ENCODE results near the gene NSMCE1.
"Not testable (repeated sequence)": the region's sequence is repeated elsewhere in the genome, so short reads cannot be mapped to it uniquely, and the experiment has no call there.

NSMCE1 gene

DNA sequence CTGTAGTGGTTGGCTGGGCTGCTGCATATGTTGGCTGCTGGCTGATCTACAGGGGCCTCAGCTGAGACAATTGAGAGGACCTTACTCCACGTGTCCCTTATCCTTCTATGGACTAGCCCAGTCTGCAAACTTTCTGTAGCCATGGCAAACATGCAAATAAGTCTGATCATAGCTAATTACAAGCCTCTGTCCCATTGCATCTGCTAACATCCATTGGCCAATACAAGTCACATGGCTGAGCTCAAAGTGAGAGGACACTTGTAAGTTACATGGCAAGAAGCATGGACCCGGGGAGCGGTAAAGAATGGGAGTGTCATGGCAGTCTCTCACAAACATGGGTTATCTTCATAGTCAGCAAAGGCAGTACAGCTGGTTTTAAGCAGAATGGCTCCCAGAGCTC is 33.6 kb upstream of the NSMCE1 start:
- no peak for DNase-seq

DNA sequence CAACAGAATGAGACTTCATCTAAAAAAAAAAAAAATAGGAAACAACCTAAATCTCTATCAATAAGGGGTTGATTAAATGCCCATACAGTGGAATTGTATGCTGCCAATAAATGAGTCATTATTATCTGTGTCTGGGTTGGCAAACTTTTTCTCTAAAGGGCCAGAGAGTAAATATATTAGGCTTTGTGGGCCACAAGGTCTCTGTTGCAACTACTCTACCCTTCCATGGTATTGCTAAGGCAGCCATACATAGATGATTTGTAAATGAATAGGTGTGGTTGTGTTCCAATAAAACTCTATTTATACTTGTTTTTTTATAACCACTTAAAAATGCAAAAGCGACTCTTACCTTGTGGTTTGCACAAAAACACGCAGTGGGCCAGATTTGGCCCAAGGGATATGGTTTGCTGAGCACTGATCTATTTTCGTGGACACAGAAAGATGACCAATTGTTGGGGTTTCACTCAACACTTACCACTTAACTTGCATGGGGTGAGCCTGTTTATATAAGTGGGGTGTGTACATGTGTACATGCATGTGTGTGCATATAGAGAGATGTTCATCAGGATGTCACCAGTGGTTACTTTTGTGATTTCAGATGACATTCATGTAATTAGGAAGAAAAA is 32.8 kb upstream of the NSMCE1 start:
- DNase-seq: no peak

DNA sequence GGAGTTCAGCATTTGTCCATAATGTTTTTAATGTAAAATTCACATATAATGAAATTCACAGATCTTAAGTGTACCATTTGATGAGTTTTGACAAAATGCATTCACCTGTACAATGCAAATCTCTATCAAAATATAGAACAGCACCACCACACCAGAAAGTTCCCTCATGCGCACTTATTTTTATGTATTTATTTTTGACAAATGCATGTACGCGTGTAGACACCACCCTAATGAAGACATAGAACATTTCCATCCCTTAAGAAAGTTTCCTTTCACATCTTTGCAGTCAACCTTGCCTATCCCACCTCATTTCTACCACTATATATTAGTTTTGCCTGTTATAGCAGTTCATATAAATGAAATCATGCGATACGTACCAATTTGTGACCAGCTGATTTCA is 29.6 kb upstream of the NSMCE1 start:
- no peak for DNase-seq

DNA sequence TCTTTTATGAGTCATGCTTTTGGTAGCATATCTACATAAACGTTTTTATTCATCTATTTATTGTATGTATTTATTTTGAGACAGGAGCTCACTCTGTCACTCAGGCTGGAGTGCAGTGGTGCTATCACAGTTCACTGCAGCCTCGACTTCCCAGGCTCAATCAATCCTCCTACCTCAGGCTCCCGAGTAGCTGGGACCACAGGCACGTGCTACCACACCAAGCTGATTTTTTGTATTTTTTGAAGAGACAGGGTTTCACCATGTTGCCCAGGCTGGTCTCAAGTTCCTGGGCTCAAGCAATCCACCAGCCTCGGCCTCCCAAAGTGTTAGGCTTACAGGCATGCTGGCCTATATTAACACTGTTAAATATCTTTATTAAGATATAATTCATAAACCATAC is 24.8 kb upstream of the NSMCE1 start:
- DNase-seq: no peak

DNA sequence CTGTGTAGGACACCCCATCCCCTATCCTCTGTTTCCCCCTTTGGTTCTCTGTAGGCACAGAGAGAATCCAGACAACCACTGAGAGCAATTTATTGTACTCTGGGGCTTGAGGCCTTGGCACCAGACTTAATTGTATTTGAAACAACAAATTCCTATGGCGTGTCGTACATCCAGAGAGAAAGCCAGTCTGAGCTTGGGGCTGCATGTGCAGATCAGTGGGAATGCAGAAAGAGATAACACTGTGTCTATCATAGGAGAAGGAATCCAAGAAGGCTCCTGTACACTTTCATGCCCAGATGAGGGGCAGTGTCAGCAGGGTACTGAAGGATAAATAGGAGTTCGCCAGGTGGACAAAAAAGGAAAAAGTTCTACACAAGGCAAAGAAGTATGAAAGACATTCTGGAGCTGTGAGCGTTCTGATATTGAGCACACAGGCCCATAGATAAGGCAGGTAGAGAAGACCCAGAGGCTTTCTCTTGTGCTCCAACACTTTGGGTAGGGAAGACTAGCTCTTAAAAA is 23.2 kb upstream of the NSMCE1 start:
- DNase-seq: no peak

DNA sequence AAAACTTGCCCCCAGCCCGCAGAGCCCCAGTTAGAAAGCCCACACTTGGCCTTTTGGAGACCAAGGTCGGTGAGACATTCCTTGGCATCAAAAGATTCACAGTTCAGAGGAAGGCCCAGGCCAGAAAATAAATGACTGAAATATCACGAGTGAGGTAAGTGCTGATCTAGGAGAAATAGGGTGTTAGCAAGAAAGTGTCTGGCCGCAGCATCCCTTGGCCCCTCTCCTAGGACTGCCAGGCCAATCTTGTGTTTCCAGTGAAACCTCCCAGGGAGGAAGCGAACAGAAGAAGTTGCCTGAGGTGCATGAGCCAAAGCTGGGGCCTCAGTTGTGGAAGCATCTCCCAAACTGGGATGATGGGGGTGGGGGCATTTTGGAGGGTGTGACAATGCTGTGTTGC is 22.5 kb upstream of the NSMCE1 start:
- no peak for DNase-seq

DNA sequence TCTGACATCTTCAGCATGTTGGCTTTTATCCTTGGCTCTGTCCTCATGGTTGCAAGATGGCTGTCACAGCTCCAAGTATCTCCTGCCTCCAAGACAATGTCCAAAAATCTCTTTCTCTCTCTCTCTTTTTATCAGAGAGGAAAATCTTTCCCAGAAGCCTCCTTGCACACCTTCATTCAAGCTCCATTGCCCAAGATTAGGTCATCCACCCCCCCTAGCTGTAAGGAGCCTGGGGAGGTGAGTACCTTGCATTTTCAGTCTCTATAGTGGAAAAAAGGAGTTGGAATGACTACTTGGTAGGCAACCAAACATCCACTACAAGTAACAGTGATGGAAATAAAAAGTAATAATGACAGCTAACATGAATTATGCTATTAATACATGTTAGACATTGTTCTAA is 22.0 kb upstream of the NSMCE1 start:
- DNase-seq: no peak

DNA sequence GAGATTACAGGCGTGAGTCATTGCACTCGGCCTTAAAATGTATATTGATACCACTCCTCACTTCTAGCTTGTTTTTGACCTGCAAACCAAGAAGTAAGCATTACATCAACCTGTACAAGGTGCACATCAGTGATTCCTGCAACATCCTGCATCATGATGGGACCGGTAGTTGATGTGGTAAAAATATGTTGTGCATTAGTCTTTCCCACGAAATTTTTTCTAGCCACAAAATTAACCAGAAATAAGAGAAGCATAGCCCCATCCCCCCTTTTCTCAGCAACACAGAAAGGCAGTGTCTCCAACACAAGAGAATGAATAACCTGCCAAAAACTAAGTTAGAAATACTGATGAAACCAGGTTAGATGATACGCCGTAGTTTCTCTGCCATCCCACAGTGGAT is 21.1 kb upstream of the NSMCE1 start:
- DNase-seq: no peak

DNA sequence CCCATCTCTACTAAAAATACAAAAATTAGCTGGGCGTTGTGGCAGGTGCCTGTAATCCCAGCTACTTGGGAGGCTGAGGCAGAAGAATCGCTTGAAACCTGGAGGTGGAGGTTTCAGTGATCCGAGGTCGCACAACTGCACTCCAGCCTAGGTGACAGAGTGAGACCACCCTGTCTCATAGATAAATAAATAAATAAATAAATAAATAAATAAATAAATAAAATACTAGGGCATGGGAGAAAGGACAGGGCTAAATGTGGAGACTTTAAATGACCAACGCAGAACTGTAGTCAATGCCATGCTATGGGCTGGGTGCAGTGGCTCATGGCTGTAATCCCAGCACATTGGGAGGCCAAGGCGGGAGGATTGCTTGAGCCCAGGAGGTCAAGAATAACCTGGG is 19.7 kb upstream of the NSMCE1 start:
- not testable (repeated sequence) for DNase-seq

DNA sequence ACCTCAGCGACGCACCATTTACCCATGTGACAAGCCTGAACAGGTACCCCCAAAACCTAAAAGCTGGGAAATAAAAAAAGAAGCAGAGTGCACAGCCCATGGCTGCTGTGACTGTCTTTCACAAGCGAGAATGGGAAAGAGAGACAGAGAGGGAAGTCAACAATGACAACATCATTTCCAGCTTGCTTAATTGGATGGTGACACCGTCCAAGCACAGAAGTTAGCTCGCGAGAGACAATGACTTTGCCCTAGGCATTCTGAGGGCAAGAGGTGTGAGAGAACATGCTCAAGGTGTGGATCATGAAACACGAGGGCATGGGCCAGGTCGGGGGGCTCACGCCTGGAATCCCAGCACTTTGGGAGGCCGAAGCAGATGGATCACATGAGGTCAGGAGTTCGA is 19.3 kb upstream of the NSMCE1 start:
- DNase-seq: no peak

DNA sequence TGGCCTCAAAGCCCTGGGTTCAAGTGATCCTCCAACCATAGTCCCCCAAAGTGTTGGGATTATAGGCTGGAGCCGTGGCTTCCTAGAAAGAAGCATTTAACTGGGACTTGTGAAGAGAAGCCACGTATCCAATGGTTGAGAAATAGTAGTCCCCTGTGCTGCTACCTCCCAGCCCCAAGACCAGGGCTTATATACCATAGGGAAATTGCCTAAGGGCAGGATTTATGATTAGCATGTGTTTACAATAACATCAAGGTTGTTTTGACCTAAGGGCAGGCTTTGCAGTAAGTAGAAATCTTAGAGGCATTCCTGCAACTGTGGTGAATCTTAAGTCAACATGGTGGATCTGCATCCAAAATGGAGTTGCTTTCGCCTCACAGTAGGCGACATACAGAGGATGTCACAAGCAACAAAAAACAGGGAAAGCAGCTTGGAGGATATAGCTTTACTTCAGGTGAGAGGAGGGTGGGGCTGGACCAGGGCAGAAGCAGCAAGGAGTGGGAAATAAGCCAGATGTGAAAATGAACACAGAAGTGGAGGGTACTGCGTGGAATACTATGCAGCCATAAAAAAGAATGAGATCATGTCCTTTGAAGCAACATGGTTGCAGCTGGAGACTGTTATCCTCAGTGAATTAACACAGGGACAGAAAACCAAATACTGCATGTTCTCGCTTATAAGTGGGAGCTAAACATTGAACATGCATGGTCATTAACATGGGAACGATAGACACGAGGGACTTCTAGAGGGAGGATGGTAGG is 18.7 kb upstream of the NSMCE1 start:
- no peak for DNase-seq

DNA sequence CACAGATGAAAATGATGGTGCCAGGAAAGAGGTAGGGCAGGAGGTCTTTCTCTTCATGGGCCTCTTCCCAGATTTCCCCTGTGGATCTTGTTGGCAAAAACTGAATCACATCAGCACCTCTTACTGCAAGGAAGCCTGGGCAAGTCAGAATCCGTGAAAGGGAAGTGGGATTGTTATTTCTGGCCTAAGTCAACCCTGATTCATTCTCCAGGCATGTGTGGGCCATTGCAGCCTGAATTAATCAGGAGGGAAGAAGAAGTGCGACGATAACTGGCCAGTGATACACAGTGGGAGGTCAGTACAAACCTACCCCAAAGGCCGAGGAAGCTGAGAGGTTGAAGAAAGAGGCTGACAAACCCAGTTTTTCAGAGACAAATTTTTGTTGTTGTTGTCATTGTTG is 17.9 kb upstream of the NSMCE1 start:
- no peak for DNase-seq

DNA sequence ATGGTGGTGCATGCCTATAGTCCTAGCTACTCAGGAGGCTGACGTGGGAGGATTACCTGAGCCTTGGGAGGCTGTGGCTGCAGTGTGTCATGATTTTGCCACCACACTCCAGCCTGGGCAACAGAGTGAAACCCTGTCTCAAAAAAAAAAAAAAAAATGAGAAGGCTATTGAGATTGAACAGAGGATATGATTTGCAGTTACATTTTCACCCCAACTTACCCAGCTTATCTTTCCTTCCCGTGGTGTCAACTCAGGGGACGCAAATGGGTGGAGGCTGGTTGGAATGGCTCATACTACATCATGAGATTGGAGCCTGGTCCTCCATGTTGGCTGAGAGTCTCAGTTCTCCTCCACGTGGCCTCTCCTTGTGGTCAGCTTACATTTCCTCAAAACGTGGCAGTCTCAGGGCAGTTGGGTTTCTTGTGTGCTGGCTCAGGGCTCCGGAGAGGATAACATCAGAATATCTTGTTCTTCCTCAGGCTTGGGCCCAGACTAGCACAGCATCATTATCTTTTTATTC is 17.2 kb upstream of the NSMCE1 start:
- peak; percentile 75 for DNase-seq

DNA sequence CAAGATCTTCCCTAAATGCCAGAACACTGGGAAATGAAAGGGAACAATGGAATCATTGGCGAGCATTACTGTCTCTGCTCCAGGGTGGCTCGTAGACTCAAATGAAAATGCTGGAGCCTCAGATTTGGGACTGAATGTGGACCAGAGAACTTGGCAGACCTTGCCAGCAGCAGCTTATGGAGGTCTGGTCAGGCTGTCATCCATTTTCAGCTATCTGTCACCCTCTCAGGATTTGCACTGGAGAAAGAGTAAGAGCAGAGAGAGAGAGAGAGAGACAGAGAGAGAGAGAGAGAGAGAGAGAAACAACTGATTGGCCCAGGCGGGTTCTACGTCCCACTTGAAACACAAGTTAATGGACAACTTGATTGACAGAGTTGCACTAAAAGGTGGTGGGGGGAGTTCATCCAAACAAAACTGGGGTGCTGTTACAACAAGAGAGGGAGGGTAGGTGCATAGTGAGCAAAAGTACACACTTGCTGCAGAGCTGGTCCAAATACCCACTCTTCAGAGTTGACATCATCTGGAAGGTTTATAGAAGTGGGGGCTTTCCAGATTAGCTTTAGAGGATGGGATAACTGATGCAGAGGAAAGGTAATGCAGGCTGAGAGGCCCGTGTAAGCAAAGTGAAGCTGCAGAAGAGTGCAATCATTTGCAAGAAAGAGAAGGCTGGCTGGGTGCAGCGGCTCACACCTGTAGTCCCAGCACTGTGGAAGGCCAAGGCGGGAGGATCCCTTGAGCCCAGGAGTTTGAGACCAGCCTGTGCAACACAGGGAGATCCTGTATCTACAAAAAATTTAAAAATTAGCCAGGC is 16.5 kb upstream of the NSMCE1 start:
- no peak for DNase-seq

DNA sequence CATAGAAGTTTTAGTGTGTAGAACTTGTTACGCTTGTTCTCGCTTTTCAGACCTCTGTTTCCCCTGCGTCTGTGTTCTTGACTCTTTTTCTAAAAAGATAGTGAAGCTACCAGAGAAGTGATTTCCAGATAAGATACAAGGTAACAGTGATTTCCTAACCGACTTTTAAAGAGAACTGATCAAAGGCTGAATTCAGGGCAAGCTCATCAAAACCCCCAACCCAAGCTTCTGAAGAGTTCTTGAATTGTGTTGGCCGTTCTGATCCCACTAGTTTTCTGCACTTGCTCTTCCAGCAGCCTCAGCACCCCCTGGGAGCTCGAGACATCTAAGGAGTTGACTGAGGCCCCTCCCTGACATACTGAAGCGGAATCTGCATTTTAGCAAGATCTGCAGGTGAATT is 12.7 kb upstream of the NSMCE1 start:
- DNase-seq: no peak

DNA sequence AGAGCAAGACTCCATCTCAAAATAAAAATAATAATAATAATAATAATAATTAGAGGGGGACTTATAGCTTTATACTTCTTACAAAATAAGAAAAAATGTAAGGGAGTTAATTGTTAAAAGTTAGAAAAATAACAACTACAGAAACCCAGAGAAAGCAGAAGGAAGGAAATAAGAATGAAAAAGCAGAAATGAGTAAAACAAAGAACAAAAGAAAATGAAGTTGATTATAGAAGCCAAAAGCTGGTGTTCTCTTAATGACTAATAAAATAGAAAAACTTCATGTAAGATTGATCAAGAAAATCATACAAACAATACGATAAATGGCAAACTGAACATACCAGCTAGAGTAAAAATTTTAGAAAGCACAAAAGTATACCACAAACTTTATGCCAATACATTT is 6.8 kb upstream of the NSMCE1 start:
- DNase-seq: no peak

DNA sequence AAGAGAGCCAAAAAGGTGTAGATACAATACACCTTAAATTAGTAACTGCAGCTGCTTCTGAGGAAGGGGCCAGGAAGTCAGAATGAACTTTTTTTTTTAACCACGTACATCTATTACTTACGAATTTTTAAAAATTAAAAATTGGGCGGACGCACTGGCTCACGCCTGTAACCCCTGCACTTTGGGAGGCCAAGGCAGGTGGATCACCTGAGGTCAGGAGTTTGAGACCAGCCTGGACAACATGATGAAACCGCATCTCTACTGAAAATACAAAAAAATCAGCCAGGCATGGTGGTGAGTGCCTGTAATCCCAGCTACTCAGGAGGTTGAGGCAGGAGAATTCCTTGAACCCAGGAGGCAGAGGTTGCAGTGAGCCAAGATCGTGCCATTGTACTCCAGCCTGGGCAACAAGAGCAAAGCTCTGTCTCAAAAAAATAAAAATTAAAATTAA is 5.9 kb upstream of the NSMCE1 start:
- not testable (repeated sequence) for DNase-seq

DNA sequence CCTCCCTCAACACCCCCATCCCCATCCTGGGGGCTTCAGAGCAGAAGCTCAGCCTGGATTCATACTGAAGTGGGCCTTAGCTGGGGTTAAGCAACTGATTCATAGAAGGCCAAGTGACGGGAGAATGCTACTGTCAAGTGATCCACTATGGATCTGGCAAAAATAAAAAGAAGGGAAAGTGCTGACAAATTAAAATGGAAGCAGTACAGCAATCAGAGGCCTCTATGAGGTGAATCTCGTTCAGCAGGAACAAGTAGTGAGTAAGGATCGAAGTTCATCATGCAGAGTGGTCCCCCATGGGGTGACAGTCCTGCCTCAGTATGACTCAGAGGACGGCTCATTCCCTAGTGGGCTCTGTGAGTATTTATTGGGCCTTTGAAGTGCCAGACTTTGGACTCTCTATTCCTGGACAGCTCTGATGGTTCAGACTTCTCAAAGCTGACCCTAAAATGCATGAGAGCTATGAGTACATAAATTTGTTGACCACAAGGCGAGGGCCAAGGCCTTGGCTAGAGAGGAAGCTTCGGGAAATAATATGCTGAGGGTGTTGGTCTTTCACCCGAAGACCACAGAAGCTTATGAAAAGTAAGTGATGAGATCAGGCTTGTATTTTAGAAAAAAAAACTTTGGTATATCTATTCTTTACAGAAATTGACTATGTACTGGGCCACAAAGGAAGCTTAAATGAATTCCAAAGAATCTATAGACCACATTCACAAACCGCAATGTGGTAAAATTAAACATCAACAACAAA is 5.3 kb upstream of the NSMCE1 start:
- DNase-seq: no peak

DNA sequence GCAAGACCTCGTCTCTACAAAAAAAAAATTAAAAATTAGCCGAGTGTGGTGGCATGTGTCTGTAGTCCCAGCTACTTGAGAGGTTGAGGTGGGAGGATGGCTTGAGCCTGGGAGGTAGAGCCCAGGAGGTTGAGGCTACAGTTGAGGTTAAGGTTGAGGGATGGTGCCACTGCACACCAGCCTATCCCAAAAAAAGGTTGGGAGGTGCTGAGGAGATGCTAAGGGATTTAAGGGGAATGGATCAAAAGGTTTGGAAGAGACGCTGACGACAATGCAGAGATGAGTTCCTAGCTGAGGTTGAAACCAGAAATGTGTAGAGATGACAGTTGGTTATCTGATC is 4.7 kb upstream of the NSMCE1 start:
- no peak for DNase-seq

DNA sequence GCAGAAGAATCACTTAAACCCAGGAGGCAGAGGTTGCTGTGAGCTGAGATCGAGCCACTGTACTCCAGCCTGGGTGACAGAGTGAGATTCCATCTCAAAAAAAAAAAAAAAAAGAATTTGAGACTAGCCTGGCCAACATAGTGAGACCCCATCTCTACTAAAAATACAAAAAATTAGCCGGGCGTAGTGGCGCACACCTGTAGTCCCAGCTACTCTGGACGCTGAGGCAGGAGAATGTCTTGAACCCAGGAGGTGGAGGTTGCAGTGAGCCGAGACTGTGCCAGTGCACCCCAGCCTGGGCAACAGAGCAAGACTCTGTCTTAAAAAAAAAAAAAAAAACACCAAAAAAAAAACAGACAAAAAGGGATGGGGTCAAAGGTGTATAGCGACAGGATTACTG is 4.1 kb upstream of the NSMCE1 start:
- DNase-seq: not testable (repeated sequence)

DNA sequence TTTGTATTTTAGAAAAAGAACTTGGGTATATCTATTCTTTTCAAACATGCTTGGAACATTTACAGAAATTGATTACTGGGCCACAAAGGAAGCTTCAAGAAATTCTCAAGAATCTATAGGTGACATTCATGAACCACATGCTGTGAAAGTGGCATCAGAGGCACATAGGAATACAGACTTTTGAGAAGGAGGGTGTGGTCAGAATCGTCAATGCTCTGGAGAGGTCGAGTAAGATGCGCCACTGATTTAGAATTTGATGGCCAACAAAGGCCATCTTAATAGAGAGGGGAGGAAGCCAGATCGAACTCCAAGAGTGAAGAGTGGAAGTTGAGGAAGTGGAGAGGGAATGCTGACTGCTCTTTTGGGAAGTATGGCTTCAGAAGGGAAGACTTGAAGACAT is 3.5 kb upstream of the NSMCE1 start:
- no peak for DNase-seq

DNA sequence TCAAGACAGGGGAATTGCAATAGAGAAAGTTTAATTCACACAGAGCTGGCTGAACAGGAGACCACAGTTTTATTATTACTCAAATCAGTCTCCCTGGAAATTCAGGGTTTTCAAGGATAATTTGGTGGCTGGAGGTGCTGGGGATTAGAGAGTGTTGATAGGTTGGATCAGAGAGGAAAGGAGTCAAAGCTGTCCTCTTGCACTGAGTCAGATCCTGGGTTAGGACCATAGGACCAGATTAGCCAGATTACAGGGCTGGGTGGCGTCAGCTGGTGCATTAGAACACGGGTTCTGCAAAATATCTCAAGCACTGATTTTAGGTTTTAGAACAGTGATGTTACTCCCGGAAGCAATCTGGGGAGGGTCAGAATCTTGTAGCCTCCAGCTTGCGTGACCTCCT is 1.8 kb upstream of the NSMCE1 start:
- no peak for DNase-seq

Data from hematopoietic multipotent progenitor cell treated with erythropoietin and hydrocortisone succinate and interleukin-3 and kit ligand, for 6 days (in vitro differentiated cells).